Measurements from ENCODE around the gene NCOA1. TPM values are rescaled to one million over a fixed set of nuclear protein-coding genes. Genes with fewer than 3 reads are reported as not detected.

Gene NCOA1
- total and polyA plus RNA-seq, 2 donors (not counting 3 experiments of a cell fraction or from before 2014, with no cell fraction given) = 11.4 to 14.1 TPM

DNA sequence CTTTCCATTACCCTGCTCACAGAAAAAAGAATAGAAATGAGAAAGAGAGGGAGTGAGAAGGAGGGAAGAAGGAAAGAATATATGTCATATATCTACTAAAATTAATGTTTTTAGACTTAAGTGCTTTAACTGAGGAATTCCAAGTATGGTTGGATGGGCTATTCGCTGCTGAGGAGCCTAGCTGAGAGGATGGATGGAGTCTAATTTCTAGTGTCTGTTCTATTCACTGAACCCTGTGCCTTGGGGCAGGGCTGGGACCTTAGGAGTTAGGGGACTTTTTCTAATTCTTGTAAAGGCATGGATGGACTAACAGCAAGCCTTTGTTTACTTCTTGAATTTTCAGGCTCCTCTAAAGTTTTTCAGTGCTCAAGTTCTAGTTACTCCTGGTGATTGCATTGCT is 192.4 kb downstream of the NCOA1 start:
- dilution Hi-C loops (cut with MboI; ENCODE audit: extremely low pct_ligation_motif_present, low sequenced_read_pairs) (no loop called here), intact Hi-C loops (cut with micrococcal nuclease) (no loop called here)
- ChIA-PET CTCF (interaction anchor here (0.6 to 1.4 kb wide), 3 partner anchors 18 to 35 kb away, joined by 3 read pairs; no protein-coding TSS in a partner anchor), POLR2A (no interaction called here)
- H4K20me1 ChIP-seq (replicated peaks; ENCODE audit: control insufficient read depth, extremely low read depth, insufficient read depth, low read length) = no peaks in the 10 kb centered on the region
- no peaks in the 10 kb centered on the region for H3K79me2 ChIP-seq (ENCODE audit: control insufficient read depth, insufficient read depth, low read length)
- no peak overlapping the region for H3K4me3 ChIP-seq (replicated peaks in 1 of 3; ENCODE audit: insufficient read depth in 1 of 3, low read depth in 1 of 3, low read length in 3 of 3)
- no peak overlapping the region for H3K9ac ChIP-seq (replicated peaks; ENCODE audit: extremely low read depth, insufficient read depth, low read length)
- FAIRE-seq = no peak
- BruUV-seq (replicated peaks) = no TSS peak
- TF ChIP-seq EZH2 (IDR thresholded peaks at IDR 0.05; ENCODE audit: borderline replicate concordance, low read depth, low read length, severe bottlenecking) (no peak), JUN (IDR thresholded peaks at IDR 0.05; ENCODE audit: borderline replicate concordance, insufficient read depth, insufficient read length, low read depth) (no peak), GATA2 (IDR thresholded peaks at IDR 0.05; ENCODE audit: insufficient read depth, insufficient read length, low read depth, low read length) (no peak), POLR2A (IDR thresholded peaks at IDR 0.05; ENCODE audit: low read depth, low read length) (no peak), MYC (IDR thresholded peaks at IDR 0.05; ENCODE audit: low read depth, low read length) (no peak), FOS (IDR thresholded peaks at IDR 0.05; ENCODE audit: borderline replicate concordance, insufficient read depth, low read length) (no peak), POLR2AphosphoS5 (IDR thresholded peaks at IDR 0.05; ENCODE audit: insufficient read depth, low read depth, low read length) (no peak)
- TF ChIP-seq, protein P1, sequence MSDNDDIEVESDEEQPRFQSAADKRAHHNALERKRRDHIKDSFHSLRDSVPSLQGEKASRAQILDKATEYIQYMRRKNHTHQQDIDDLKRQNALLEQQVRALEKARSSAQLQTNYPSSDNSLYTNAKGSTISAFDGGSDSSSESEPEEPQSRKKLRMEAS (IDR thresholded peaks at IDR 0.05; ENCODE audit: insufficient read depth, insufficient read length) = no peak
- TF ChIP-seq, protein P2, sequence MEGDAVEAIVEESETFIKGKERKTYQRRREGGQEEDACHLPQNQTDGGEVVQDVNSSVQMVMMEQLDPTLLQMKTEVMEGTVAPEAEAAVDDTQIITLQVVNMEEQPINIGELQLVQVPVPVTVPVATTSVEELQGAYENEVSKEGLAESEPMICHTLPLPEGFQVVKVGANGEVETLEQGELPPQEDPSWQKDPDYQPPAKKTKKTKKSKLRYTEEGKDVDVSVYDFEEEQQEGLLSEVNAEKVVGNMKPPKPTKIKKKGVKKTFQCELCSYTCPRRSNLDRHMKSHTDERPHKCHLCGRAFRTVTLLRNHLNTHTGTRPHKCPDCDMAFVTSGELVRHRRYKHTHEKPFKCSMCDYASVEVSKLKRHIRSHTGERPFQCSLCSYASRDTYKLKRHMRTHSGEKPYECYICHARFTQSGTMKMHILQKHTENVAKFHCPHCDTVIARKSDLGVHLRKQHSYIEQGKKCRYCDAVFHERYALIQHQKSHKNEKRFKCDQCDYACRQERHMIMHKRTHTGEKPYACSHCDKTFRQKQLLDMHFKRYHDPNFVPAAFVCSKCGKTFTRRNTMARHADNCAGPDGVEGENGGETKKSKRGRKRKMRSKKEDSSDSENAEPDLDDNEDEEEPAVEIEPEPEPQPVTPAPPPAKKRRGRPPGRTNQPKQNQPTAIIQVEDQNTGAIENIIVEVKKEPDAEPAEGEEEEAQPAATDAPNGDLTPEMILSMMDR (IDR thresholded peaks at IDR 0.05; ENCODE audit: extremely low read depth in 1 of 2, insufficient read depth in 1 of 2, low read depth in 1 of 2, low read length in 2 of 2) = no peak
- no peaks in the 10 kb centered on the region for H3K9me1 ChIP-seq (replicated peaks; ENCODE audit: control insufficient read depth, extremely low read depth, insufficient read depth, low read length)
- no peaks in the 10 kb centered on the region for H3K27me3 ChIP-seq (ENCODE audit: control insufficient read depth in 2 of 2, insufficient read depth in 2 of 2, low read length in 2 of 2)
- no peak overlapping the region for H3K27ac ChIP-seq (ENCODE audit: insufficient read depth, low read depth, low read length)
- H3K4me2 ChIP-seq (ENCODE audit: insufficient read depth, low read length) = no peak overlapping the region
- no peak for DNase-seq (ENCODE audit: low read depth, low spot score)
- no peaks in the 10 kb centered on the region for H3K36me3 ChIP-seq (ENCODE audit: control insufficient read depth in 2 of 2, extremely low read depth in 1 of 2, insufficient read depth in 2 of 2, low read length in 2 of 2)
- no peaks in the 10 kb centered on the region for H3K9me3 ChIP-seq (replicated peaks; ENCODE audit: control insufficient read depth, insufficient read depth, low read length)
- H3K4me1 ChIP-seq (ENCODE audit: control insufficient read depth, extremely low read depth, insufficient read depth, low read length) = peaks cover 3% of the 10 kb centered on the region
- H2AFZ ChIP-seq (ENCODE audit: low read depth, low read length) = no peak overlapping the region

Data from endothelial cell of umbilical vein (primary cell).